ENCODE measurements around the gene PCYT2.
A peak's percentile ranks its signal among the peaks of the same experiment; 100 is the strongest.

The PCYT2 gene

DNA sequence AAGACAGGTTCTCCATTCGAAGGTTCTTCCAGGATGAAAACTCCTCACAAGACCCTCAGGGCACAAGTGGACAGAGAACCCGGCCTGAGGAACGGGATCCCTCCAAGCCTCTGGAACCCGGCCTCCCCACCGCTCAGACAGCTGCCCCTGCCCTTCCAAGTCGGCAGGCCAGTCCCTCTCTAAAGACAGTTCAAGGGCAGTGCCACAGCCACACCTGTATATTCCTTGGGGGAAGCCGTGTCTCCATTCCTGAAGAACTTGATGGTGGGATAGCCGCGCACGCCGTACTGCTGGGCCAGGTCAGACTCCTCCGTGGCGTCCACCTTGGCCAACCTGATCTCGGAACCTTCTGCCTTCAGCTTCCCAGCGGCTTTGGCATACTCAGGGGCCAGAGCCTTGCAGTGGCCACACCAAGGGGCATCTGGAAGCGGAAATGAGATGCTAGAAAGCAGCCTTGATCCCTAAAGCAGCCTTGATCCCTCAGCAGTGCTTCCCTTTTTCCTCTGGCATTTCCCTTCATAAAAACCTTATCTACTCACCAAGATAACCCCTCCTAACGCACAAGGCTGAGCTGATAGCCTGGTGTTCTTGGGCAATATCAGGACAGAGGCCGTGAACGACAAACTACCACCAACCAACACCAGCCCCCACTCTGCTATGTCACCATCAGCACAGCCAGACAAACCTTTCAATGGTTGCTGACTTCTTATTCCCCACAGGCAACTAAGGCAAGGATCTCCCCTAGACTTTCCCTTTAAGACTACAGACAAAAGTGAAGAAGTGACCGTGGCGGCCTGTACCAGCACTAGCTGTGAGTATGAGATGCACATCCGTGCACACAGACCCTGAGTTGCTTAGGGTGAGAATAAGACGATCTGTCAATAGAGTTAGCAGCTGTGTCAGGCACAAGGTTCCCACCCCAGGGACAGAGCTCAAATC lies 52.0 kb downstream of the PCYT2 start:
- peak; percentile 54; the same call in 1 of the 2 replicates for TF ChIP-seq POLR2AphosphoS5 (IDR thresholded peaks at IDR 0.05; ENCODE audit: low read depth, low read length)
- TF ChIP-seq, protein P1, sequence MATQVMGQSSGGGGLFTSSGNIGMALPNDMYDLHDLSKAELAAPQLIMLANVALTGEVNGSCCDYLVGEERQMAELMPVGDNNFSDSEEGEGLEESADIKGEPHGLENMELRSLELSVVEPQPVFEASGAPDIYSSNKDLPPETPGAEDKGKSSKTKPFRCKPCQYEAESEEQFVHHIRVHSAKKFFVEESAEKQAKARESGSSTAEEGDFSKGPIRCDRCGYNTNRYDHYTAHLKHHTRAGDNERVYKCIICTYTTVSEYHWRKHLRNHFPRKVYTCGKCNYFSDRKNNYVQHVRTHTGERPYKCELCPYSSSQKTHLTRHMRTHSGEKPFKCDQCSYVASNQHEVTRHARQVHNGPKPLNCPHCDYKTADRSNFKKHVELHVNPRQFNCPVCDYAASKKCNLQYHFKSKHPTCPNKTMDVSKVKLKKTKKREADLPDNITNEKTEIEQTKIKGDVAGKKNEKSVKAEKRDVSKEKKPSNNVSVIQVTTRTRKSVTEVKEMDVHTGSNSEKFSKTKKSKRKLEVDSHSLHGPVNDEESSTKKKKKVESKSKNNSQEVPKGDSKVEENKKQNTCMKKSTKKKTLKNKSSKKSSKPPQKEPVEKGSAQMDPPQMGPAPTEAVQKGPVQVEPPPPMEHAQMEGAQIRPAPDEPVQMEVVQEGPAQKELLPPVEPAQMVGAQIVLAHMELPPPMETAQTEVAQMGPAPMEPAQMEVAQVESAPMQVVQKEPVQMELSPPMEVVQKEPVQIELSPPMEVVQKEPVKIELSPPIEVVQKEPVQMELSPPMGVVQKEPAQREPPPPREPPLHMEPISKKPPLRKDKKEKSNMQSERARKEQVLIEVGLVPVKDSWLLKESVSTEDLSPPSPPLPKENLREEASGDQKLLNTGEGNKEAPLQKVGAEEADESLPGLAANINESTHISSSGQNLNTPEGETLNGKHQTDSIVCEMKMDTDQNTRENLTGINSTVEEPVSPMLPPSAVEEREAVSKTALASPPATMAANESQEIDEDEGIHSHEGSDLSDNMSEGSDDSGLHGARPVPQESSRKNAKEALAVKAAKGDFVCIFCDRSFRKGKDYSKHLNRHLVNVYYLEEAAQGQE (IDR thresholded peaks at IDR 0.05; ENCODE audit: insufficient read depth in 1 of 2, low read depth in 2 of 2, low read length in 2 of 2) = no peak

DNA sequence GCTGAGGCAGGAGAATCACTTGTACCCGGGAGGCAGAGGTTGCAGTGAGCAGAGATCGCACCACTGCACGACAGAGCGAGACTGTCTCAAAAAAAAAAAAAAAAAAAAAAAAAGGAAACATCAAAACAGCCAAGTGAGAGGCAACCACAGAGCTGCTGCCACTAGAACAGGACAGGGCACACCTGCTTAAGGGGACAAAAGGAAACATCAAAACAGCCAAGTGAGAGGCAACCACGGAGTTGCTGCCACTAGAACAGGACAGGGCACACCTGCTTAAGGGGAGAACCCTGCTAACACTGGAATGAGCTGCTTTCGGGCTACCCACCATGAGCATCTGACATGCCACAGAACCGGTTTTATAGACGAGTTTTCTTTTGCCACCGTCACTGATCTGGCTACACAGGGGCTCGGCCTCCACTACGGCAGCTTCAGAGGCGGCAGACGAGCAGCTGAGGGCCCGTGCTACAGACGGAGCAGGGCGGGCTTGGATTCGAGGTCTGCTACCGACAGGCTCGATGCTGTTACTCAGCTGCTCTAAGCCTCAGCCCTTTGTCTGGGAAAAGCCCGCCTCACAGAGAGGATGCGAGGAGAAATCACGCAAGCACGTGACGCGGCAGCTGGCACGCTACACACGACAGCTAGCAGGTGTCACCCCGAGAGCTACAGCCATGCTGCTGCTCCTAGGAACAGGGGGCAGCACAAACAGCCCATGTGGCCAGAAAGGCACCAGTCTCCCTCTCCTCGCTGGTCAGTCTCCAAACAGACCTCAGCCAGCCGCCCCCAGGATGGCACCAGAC lies 52.8 kb downstream of the PCYT2 start:
- no peak for TF ChIP-seq FOXP2 (optimal IDR thresholded peaks at IDR 0.05; ENCODE audit: borderline replicate concordance, extremely low read depth, extremely low read length, insufficient read depth)
- TF ChIP-seq TAF1 (IDR thresholded peaks at IDR 0.05; ENCODE audit: borderline replicate concordance, insufficient read depth, low read length) = no peak
- TF ChIP-seq, protein P1 (IDR thresholded peaks at IDR 0.05; ENCODE audit: insufficient read depth in 1 of 2, low read depth in 2 of 2, low read length in 2 of 2) = no peak

DNA sequence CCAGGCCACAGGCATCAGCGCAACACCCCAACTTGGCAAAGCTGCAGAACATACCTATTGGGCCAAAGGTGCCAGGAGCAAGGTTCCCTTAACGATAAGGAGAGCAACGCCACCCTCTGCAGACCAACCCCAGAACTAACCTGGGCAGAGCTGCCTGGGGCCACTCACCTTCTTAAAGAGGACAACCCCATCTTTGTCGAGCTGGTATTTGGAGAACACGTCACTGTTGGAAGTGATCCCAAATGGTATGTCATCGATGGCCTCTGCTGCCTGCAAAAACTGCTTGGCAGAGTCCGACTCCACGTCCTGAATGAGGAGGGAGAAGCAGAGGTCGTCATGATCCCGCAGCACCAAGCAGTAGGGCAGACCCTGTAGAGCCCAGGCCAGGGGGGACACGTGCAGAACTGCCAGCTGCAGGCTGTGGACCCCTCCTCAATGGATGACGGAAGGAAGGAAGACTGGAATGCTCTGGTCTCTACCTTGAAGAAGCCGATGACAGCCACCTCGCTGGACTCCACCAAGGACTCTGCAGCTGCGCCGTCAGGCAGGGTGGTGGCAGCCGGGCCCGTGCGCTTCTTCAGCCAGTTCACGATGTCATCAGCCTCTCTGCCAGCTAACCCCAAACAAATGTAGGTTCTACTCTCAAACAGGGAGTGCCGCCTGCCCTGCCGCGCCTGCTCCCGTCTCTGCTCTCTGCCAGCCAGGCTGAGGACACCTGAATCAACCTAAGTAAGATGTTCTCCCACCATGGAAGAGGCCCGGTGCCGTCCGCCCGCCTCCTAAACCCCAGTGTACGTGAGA lies 56.0 kb downstream of the PCYT2 start:
- TF ChIP-seq SIN3A (IDR thresholded peaks at IDR 0.05; ENCODE audit: borderline replicate concordance, insufficient read depth, low read length) = no peak
- TF ChIP-seq, protein P1 (IDR thresholded peaks at IDR 0.05; ENCODE audit: insufficient read depth in 1 of 2, low read depth in 2 of 2, low read length in 2 of 2) = no peak
- TF ChIP-seq TAF1 (IDR thresholded peaks at IDR 0.05; ENCODE audit: borderline replicate concordance, insufficient read depth, low read length) = no peak
- no peak; the same call in 1 of the 2 replicates for TF ChIP-seq POLR2AphosphoS5 (IDR thresholded peaks at IDR 0.05; ENCODE audit: low read depth, low read length)
- TF ChIP-seq FOXP2 (optimal IDR thresholded peaks at IDR 0.05; ENCODE audit: borderline replicate concordance, extremely low read depth, extremely low read length, insufficient read depth) = no peak

DNA sequence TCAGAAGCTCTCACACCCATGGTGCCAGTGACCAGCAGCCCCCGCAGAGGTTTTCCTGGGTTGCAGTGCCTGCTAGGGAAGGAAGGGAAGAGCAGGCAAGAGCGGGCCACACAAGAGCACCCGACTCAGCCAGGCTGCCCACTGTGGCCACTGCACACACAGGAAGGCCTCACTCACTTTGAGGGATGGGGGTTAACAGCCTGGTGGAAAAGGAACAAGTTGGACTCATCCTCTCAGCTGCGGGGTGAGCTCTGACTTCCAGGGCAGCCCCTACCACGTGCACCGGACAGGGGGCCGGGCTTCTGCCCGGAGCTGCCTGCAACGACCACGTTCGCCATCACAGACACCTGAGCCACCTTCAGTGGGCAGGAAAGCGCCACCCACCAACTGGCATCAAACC lies 59.0 kb downstream of the PCYT2 start:
- TF ChIP-seq, protein P1 (IDR thresholded peaks at IDR 0.05; ENCODE audit: insufficient read depth in 1 of 2, low read depth in 2 of 2, low read length in 2 of 2) = no peak
- no peak for TF ChIP-seq FOXP2 (optimal IDR thresholded peaks at IDR 0.05; ENCODE audit: borderline replicate concordance, extremely low read depth, extremely low read length, insufficient read depth)
- TF ChIP-seq POLR2AphosphoS5 (IDR thresholded peaks at IDR 0.05; ENCODE audit: low read depth, low read length) = no peak
- no peak for TF ChIP-seq SIN3A (IDR thresholded peaks at IDR 0.05; ENCODE audit: borderline replicate concordance, insufficient read depth, low read length)
- TF ChIP-seq TAF1 (IDR thresholded peaks at IDR 0.05; ENCODE audit: borderline replicate concordance, insufficient read depth, low read length) = no peak

Data from PFSK-1 (cell line).